HG03439 (cell line): ENCODE data around the gene SLC22A2.

Source experiments
- ATAC-seq: cut with Tn5 transposase; IDR thresholded peaks from one replicate; pipeline ENCODE4 v1.9.1; 2021; ENCODE audit warnings: mild to moderate bottlenecking, moderate library complexity; ENCODE audit not compliant: unreplicated experiment

SLC22A2 gene

GRCh38 chr6:160172704-160173103, 85.9 kb downstream of the SLC22A2 start:
- ATAC-seq = no peak

- no peak for ATAC-seq
Observed at GRCh38 chr6:160170018-160170680, 88.5 kb downstream of the SLC22A2 start.

GRCh38 chr6:160167604-160168399, 90.8 kb downstream of the SLC22A2 start:
- ATAC-seq = no peak
